ENCODE results near the gene CASS4. TPM values are rescaled to one million over a fixed set of nuclear protein-coding genes. Genes with fewer than 3 reads are reported as not detected.

CASS4 gene
- total and polyA plus RNA-seq, 9 of the 15 experiments (the other 6 are each of a cell fraction or from before 2014, with no cell fraction given) = 8.1 to 53.8 (median 26.7) TPM

DNA sequence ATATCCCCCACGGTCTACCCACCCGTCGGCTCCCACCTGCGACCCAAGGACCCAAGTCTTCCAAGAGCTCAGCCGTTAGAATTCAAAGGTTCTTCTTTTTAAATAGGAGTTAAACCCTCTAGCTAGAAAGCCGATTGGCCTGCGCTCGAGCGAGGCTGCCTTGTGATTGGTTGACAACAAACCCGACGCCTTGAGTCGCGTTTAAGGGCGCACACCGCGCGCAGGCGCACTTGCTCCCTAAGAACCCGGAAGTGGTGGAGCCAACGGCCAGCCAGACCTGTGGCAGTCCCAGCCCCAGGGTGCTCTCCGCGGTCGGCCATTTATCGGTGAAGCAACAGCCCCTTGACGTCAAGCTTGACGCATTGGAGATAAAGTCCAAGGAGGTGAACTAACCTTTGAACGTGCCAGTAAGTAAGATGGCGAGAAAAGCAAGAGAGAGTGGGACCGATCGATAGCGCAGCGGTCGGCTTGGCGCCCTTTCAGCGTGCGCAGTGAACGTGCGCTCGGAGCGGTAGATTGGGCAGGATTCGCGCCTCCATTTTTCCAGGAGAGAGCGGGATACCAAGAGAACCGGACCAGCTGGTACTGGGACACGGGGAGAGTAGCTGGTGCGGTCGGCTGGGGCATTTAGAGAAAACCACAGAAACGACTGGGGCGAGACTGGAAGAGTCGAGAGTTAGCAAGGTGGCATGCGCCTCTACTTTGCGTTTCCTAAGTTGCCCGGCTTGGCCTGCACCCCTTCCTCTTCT, 19.8 kb upstream of the CASS4 start, which contains the start of the genes AURKA and CSTF1 (continued):
- TF ChIP-seq MAZ (CRISPR knock-in tag; conservative IDR thresholded peaks at IDR 0.05 in 1 of 2, IDR thresholded peaks at IDR 0.05 in 1 of 2) = peak; percentile 78 to 80
- no peak for TF ChIP-seq ZBTB8A (IDR thresholded peaks at IDR 0.05; ENCODE audit: partially characterized antibody)
- peak; percentile 95 for TF ChIP-seq ATF7 (IDR thresholded peaks at IDR 0.05)
- peak; percentile 99 for TF ChIP-seq CEBPB (tag; IDR thresholded peaks at IDR 0.05)
- peak; percentile 51; the same call in 1 of the 2 replicates for TF ChIP-seq EGR1 (conservative IDR thresholded peaks at IDR 0.05)
- TF ChIP-seq, protein P1, sequence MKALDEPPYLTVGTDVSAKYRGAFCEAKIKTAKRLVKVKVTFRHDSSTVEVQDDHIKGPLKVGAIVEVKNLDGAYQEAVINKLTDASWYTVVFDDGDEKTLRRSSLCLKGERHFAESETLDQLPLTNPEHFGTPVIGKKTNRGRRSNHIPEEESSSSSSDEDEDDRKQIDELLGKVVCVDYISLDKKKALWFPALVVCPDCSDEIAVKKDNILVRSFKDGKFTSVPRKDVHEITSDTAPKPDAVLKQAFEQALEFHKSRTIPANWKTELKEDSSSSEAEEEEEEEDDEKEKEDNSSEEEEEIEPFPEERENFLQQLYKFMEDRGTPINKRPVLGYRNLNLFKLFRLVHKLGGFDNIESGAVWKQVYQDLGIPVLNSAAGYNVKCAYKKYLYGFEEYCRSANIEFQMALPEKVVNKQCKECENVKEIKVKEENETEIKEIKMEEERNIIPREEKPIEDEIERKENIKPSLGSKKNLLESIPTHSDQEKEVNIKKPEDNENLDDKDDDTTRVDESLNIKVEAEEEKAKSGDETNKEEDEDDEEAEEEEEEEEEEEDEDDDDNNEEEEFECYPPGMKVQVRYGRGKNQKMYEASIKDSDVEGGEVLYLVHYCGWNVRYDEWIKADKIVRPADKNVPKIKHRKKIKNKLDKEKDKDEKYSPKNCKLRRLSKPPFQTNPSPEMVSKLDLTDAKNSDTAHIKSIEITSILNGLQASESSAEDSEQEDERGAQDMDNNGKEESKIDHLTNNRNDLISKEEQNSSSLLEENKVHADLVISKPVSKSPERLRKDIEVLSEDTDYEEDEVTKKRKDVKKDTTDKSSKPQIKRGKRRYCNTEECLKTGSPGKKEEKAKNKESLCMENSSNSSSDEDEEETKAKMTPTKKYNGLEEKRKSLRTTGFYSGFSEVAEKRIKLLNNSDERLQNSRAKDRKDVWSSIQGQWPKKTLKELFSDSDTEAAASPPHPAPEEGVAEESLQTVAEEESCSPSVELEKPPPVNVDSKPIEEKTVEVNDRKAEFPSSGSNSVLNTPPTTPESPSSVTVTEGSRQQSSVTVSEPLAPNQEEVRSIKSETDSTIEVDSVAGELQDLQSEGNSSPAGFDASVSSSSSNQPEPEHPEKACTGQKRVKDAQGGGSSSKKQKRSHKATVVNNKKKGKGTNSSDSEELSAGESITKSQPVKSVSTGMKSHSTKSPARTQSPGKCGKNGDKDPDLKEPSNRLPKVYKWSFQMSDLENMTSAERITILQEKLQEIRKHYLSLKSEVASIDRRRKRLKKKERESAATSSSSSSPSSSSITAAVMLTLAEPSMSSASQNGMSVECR (CRISPR knock-in tag; IDR thresholded peaks at IDR 0.05) = peak; percentile 89
- TF ChIP-seq, protein P2, sequence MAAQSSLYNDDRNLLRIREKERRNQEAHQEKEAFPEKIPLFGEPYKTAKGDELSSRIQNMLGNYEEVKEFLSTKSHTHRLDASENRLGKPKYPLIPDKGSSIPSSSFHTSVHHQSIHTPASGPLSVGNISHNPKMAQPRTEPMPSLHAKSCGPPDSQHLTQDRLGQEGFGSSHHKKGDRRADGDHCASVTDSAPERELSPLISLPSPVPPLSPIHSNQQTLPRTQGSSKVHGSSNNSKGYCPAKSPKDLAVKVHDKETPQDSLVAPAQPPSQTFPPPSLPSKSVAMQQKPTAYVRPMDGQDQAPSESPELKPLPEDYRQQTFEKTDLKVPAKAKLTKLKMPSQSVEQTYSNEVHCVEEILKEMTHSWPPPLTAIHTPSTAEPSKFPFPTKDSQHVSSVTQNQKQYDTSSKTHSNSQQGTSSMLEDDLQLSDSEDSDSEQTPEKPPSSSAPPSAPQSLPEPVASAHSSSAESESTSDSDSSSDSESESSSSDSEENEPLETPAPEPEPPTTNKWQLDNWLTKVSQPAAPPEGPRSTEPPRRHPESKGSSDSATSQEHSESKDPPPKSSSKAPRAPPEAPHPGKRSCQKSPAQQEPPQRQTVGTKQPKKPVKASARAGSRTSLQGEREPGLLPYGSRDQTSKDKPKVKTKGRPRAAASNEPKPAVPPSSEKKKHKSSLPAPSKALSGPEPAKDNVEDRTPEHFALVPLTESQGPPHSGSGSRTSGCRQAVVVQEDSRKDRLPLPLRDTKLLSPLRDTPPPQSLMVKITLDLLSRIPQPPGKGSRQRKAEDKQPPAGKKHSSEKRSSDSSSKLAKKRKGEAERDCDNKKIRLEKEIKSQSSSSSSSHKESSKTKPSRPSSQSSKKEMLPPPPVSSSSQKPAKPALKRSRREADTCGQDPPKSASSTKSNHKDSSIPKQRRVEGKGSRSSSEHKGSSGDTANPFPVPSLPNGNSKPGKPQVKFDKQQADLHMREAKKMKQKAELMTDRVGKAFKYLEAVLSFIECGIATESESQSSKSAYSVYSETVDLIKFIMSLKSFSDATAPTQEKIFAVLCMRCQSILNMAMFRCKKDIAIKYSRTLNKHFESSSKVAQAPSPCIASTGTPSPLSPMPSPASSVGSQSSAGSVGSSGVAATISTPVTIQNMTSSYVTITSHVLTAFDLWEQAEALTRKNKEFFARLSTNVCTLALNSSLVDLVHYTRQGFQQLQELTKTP (IDR thresholded peaks at IDR 0.05; ENCODE audit: low read depth in 1 of 2, partially characterized antibody in 2 of 2) = peak in 1 of 2 experiments; percentile 44
- peak; percentile 92 for TF ChIP-seq JUND (IDR thresholded peaks at IDR 0.05; ENCODE audit: borderline replicate concordance, low read depth, low read length)
- peak; percentile 92; the same call in 2 of the 3 replicates for TF ChIP-seq JUND (tag; IDR thresholded peaks at IDR 0.05; ENCODE audit: borderline replicate concordance, low read depth, low read length)
- TF ChIP-seq ZNF354B (CRISPR knock-in tag; IDR thresholded peaks at IDR 0.05) = no peak
- TF ChIP-seq CREB1 (IDR thresholded peaks at IDR 0.05) = peak; percentile 98
- TF ChIP-seq CREB1 (CRISPR knock-in tag; IDR thresholded peaks at IDR 0.05) = peak; percentile 93
- TF ChIP-seq MEIS2 (IDR thresholded peaks at IDR 0.05; ENCODE audit: partially characterized antibody) = peak; percentile 84
- peak in 1 of 2 experiments; percentile 88; a peak in 2 of 4 replicates for TF ChIP-seq TBL1XR1 (IDR thresholded peaks at IDR 0.05; ENCODE audit: low read length in 2 of 2)
- TF ChIP-seq MCM2 (IDR thresholded peaks at IDR 0.05; ENCODE audit: low read depth) = no peak
- TF ChIP-seq PCBP1 (IDR thresholded peaks at IDR 0.05; ENCODE audit: low read depth, low read length, poor library complexity, severe bottlenecking) = no peak
- TF ChIP-seq MYC (IDR thresholded peaks at IDR 0.05; ENCODE audit: low read depth, low read length) = peak; percentile 98
- no peak for TF ChIP-seq MYC (CRISPR knock-in tag; IDR thresholded peaks at IDR 0.05; ENCODE audit: borderline replicate concordance, low read depth)
- TF ChIP-seq, protein P3, sequence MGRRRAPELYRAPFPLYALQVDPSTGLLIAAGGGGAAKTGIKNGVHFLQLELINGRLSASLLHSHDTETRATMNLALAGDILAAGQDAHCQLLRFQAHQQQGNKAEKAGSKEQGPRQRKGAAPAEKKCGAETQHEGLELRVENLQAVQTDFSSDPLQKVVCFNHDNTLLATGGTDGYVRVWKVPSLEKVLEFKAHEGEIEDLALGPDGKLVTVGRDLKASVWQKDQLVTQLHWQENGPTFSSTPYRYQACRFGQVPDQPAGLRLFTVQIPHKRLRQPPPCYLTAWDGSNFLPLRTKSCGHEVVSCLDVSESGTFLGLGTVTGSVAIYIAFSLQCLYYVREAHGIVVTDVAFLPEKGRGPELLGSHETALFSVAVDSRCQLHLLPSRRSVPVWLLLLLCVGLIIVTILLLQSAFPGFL (CRISPR knock-in tag; IDR thresholded peaks at IDR 0.05) = 0 out of 2 replicates have a peak, but pooled peaks have one; percentile 41
